Stimulated activated CD8-positive, alpha-beta memory T cell treated with anti-CD3 and anti-CD28 coated beads, Interleukin-15, amount 100 ng/mL, for 24 hours (primary cell): Measurements from ENCODE around the gene CGB3.

Experiments used
- DNase-seq: peaks from one replicate; pipeline ENCODE4 v3.0.0-alpha.2; 2020; ENCODE audit warnings: low read depth

Gene CGB3

GRCh38 chr19:49014870-49015255, 9.3 kb downstream of the CGB3 start:
- DNase-seq: no peak

GRCh38 chr19:49014123-49014869, 9.8 kb downstream of the CGB3 start:
- no peak for DNase-seq

GRCh38 chr19:49011194-49011593, 12.9 kb downstream of the CGB3 start:
- no peak for DNase-seq

GRCh38 chr19:49010453-49010852, 13.7 kb downstream of the CGB3 start:
- DNase-seq: no peak

GRCh38 chr19:49009828-49010227, 14.3 kb downstream of the CGB3 start:
- DNase-seq: no peak

- no peak for DNase-seq
Observed at GRCh38 chr19:49006905-49007304, 17.2 kb downstream of the CGB3 start.

GRCh38 chr19:49004964-49005614, 19.0 kb downstream of the CGB3 start:
- no peak for DNase-seq

- DNase-seq: no peak
Observed at GRCh38 chr19:49004133-49004532, 20.0 kb downstream of the CGB3 start.

GRCh38 chr19:48999481-49000325, 24.4 kb downstream of the CGB3 start:
- no peak for DNase-seq

GRCh38 chr19:48997972-48998371, 26.2 kb downstream of the CGB3 start:
- DNase-seq: no peak

GRCh38 chr19:48994035-48994386, 30.1 kb downstream of the CGB3 start:
- DNase-seq: no peak

GRCh38 chr19:48993175-48994034, 30.7 kb downstream of the CGB3 start, which contains the start of the genes GYS1 and RUVBL2:
TSS of gene GYS1 (minus strand) at chr19:48993309. CDS start at chr19:48993112, 197 bp downstream.
TSS of gene RUVBL2 (plus strand) at chr19:48993887. CDS start at chr19:48993912, 25 bp downstream.
- DNase-seq: peak; percentile 95

- no peak for DNase-seq
Observed at GRCh38 chr19:48992581-48993174, 31.5 kb downstream of the CGB3 start.

- DNase-seq: no peak
Observed at GRCh38 chr19:48991873-48992580, 32.1 kb downstream of the CGB3 start.

GRCh38 chr19:48991011-48991609, 33.0 kb downstream of the CGB3 start:
- no peak for DNase-seq

GRCh38 chr19:48990400-48990799, 33.7 kb downstream of the CGB3 start:
- no peak for DNase-seq

GRCh38 chr19:48989701-48990291, 34.3 kb downstream of the CGB3 start:
- DNase-seq: no peak

GRCh38 chr19:48988860-48989259, 35.3 kb downstream of the CGB3 start:
- DNase-seq: no peak

- DNase-seq: no peak
Observed at GRCh38 chr19:48988286-48988685, 35.8 kb downstream of the CGB3 start.

- no peak for DNase-seq
Observed at GRCh38 chr19:48987323-48987722, 36.8 kb downstream of the CGB3 start.
